GM12878 (cell line): ENCODE measurements around the gene NAALADL2. TPM values are rescaled to one million over a fixed set of nuclear protein-coding genes. Genes with fewer than 3 reads are reported as not detected.

Experiments used
- ATAC-seq: fragments of 200-7000 bp; cut with Tn5 transposase; 3 replicates; pipeline ENCODE4 v1.9.1; 2020; ENCODE audit warnings: mild to moderate bottlenecking, moderate library complexity
- BruUV-seq: library from RNA; stranded (reverse); fragments of 400-500 nt; replicated peaks from 2 replicates; lab custom pipeline; 2021; lab: Mats Ljungman, UMichigan
- CTCF ChIA-PET: fragments of 300-600 bp; sonication (Branson Sonifier 250); formaldehyde crosslinking; extraction: SDS; loops from one replicate; lab custom pipeline; 2021; ENCODE audit warnings: inconsistent platforms; lab: Yijun Ruan, JAX
- POLR2A ChIA-PET: fragments of 350-600 bp; formaldehyde crosslinking; extraction: SDS; loops from one replicate; lab custom pipeline; 2021; ENCODE audit warnings: inconsistent platforms; lab: Charles Lee
- RAD21 ChIA-PET: fragments of 300-600 bp; sonication (Branson Sonifier 250); formaldehyde crosslinking; loops from one replicate; lab custom pipeline; 2023; ENCODE audit warnings: antibody characterized with exemption; ENCODE audit not compliant: unreplicated experiment; lab: Charles Lee
- SMC1A ChIA-PET: fragments of 300-600 bp; sonication (Branson Sonifier 250); formaldehyde crosslinking; loops from one replicate; lab custom pipeline; 2023; ENCODE audit not compliant: unreplicated experiment, uncharacterized antibody; lab: Charles Lee
- DNase-seq: peaks from one replicate; pipeline ENCODE4 v3.0.0-alpha.2; 2011; ENCODE audit warnings: low read depth, low spot score
- FAIRE-seq: peaks from 3 replicates; lab custom pipeline; 2011; peaks lifted over from hg19 to GRCh38; lab: Jason Lieb, UNC
- H2AFZ ChIP-seq: 2 replicates; pipeline ENCODE4 v1.6.0; 2011; ENCODE audit warnings: low read depth, low read length, control low read depth; ENCODE audit not compliant: control insufficient read depth
- H3K27ac ChIP-seq: 2 replicates; pipeline ENCODE4 v1.5.1; 2011; ENCODE audit warnings: control low read depth; ENCODE audit not compliant: control insufficient read depth, insufficient read depth
- H3K27me3 ChIP-seq, 2 experiments: replicated peaks in 1 of 2; 2 replicates each; pipeline versions ENCODE4 v1.6.0 to v1.6.1; 2011; ENCODE audit warnings: low read length in 1 of 2; ENCODE audit not compliant: control insufficient read depth in 2 of 2, insufficient read depth in 2 of 2
- H3K36me3 ChIP-seq, 2 experiments: 2 replicates each; pipeline ENCODE4 v1.5.1; 2011; ENCODE audit warnings: low read length in 1 of 2; ENCODE audit not compliant: control insufficient read depth in 2 of 2, insufficient read depth in 2 of 2
- H3K4me1 ChIP-seq: 2 replicates; pipeline ENCODE4 v1.6.1; 2011; ENCODE audit warnings: mild to moderate bottlenecking, low read length, moderate library complexity, mixed read lengths; ENCODE audit not compliant: control insufficient read depth, insufficient read depth
- H3K4me2 ChIP-seq: 2 replicates; pipeline ENCODE4 v1.6.0; 2011; ENCODE audit warnings: control low read depth; ENCODE audit not compliant: control insufficient read depth, insufficient read depth
- H3K4me3 ChIP-seq: fragments of 200-600 bp; sonication (generic); 2 replicates; pipeline ENCODE4 v1.5.1; 2016
- H3K79me2 ChIP-seq: 2 replicates; pipeline ENCODE4 v1.6.0; 2011; ENCODE audit warnings: low read length; ENCODE audit not compliant: control insufficient read depth, insufficient read depth
- H3K9ac ChIP-seq: 2 replicates; pipeline ENCODE4 v1.8.0; 2011; ENCODE audit warnings: low read length, control low read depth, mixed read lengths; ENCODE audit not compliant: control insufficient read depth, insufficient read depth
- H3K9me3 ChIP-seq: replicated peaks from 3 replicates; pipeline ENCODE4 v1.5.1; 2011; ENCODE audit warnings: mild to moderate bottlenecking, low read length; ENCODE audit not compliant: control insufficient read depth, insufficient read depth
- H4K20me1 ChIP-seq: 2 replicates; pipeline ENCODE4 v1.6.0; 2011; ENCODE audit not compliant: control insufficient read depth, insufficient read depth
- CUX1 ChIP-seq: IDR thresholded peaks from 2 replicates; pipeline ENCODE4 v1.6.1; 2012; ENCODE audit warnings: improper control_type of control experiment, low read depth, low read length; ENCODE audit not compliant: insufficient replicate concordance
- NFYB ChIP-seq: IDR thresholded peaks from 2 replicates; pipeline ENCODE4 v1.6.1; 2011; ENCODE audit warnings: low read depth, mild to moderate bottlenecking, low read length, improper control_type of control experiment, moderate library complexity; ENCODE audit not compliant: insufficient read depth
- WGBS: methylation state at CpG from one replicate; pipeline ENCODE4 v1.1.6; 2016; ENCODE audit warnings: low lambda C conversion rate; ENCODE audit not compliant: insufficient replicate concordance, insufficient coverage; ENCODE audit errors: missing lambda C conversion rate; 5-methylcytosine and 5-hydroxymethylcytosine counted together
- in situ Hi-C: fragments of 300-500 bp; cut with MboI; formaldehyde crosslinking; loops from 9 replicates; pipeline ENCODE4 v1.14.3; 2018; ENCODE audit warnings: mixed read lengths
- intact Hi-C: fragments of 100-400 bp; cut with micrococcal nuclease; formaldehyde crosslinking; loops from one replicate; pipeline ENCODE4 v1.14.2; 2022; ENCODE audit not compliant: unreplicated experiment
- polyA plus RNA-seq, 11 experiments: library from polyadenylated mRNA; depleted of rRNA in 4 of 11; unstranded in 6 of 11; stranded (reverse) in 5 of 11; fragments of >200 nt; fragmentation: Nextera tagmentation in 4 of 11; fragmentation: Illumina TruSeq in 1 of 11; extraction: Ambion mirVana in 4 of 11; extraction: Trizol in 1 of 11; gene quantifications; 1 replicate in 1 of 11; 2 replicates in 10 of 11; pipeline versions ENCODE4 v1.2.1 to v1.2.3, GENCODE V29; 2011 to 2016; ENCODE audit warnings: inconsistent platforms in 2 of 11, missing spikeins in 2 of 11, low read depth in 1 of 11
- total RNA-seq, 4 experiments: library from RNA; depleted of rRNA in 3 of 4; stranded (reverse); fragments of >200 nt in 3 of 4; fragmentation: Illumina TruSeq in 1 of 4; extraction: Trizol in 1 of 4; gene quantifications; 2 replicates each; pipeline versions ENCODE4 v1.2.1 to v1.2.3, GENCODE V29; 2013 to 2021

NAALADL2 gene
- total and polyA plus RNA-seq, 10 of the 15 experiments (the other 5 are each of a cell fraction or from before 2014, with no cell fraction given): 0.06 to 10.8 (median 0.46) TPM

DNA sequence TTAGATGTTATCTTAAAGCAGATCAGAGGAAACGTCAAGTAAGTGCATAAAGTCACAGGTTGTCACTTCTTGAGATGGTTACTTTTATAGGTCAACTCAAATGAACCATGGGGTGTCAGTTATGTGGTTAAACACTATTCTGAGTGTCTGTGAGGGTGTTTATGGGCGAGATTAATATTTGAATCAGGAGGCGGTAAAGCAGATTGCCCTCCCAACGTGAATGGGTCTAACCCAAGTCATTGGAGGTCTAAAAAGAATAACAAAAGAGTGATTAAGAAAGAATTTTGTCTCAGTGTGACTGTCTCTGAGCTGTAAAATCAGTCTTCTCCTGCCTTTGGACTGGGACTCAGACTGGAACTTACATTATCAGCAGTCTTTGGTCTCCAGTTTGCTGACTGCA is 977.5 kb downstream of the NAALADL2 start:
- POLR2A ChIA-PET: no interaction called here
- Histone ChIP-seq H3K79me2 (no peaks in the 10 kb centered on the region), H3K4me2 (no peak overlapping the region)
- TF ChIP-seq NFYB: no peak
- no peak for TF ChIP-seq CUX1
- TF ChIP-seq, all 136 proteins: peak for 0
- in situ Hi-C loops (no loop called here), intact Hi-C loops (no loop called here)
- Histone ChIP-seq H3K4me1 (no peaks in the 10 kb centered on the region), H3K9me3 (no peaks in the 10 kb centered on the region), H3K27ac (no peak overlapping the region), H2AFZ (no peak overlapping the region), H3K4me3 (no peak overlapping the region), H4K20me1 (no peaks in the 10 kb centered on the region), H3K9ac (no peak overlapping the region), H3K27me3 (no peaks in the 10 kb centered on the region), H3K36me3 (no peaks in the 10 kb centered on the region)
- no peak for DNase-seq
- RAD21 ChIA-PET: no interaction called here
- ATAC-seq: no peak
- WGBS: 12% methylated on average over 4 of the region's 4 CpGs
- FAIRE-seq: no peak
- SMC1A ChIA-PET: no interaction called here
- BruUV-seq: no TSS peak
- CTCF ChIA-PET: no interaction called here
